Small intestine (tissue), 7 donors: ENCODE data around the gene LTO1. TPM values are rescaled to one million over a fixed set of nuclear protein-coding genes. Genes with fewer than 3 reads are reported as not detected.
"Not testable (repeated sequence)": the region's sequence is repeated elsewhere in the genome, so short reads cannot be mapped to it uniquely, and the experiment has no call there.

Experiments
- DNase-seq, 2 donors: peaks; one replicate each; pipeline versions ENCODE4 v3.0.0 to v3.0.0-alpha.2; 2013
- FAIRE-seq: peaks from 2 replicates; lab custom pipeline; 2012; peaks lifted over from hg19 to GRCh38; lab: Jason Lieb, UNC
- H3K27ac ChIP-seq, 3 donors: one replicate each; pipeline ENCODE4 v1.5.1; 2013; ENCODE audit warnings: low read length in 2 of 3, mild to moderate bottlenecking in 2 of 3, control low read depth in 1 of 3, inconsistent platforms in 1 of 3, low read depth in 1 of 3, moderate library complexity in 1 of 3
- H3K27me3 ChIP-seq, 3 donors: one replicate each; pipeline ENCODE4 v1.6.1; 2013; ENCODE audit warnings: low read length in 3 of 3, inconsistent platforms in 1 of 3; ENCODE audit not compliant: control insufficient read depth in 3 of 3, insufficient read depth in 3 of 3
- H3K36me3 ChIP-seq, 3 donors: one replicate each; pipeline ENCODE4 v1.6.1; 2013; ENCODE audit warnings: low read length in 3 of 3, inconsistent platforms in 1 of 3, low read depth in 1 of 3, mild to moderate bottlenecking in 1 of 3, moderate library complexity in 1 of 3; ENCODE audit not compliant: control insufficient read depth in 3 of 3, insufficient read depth in 2 of 3
- H3K4me1 ChIP-seq, 3 donors: one replicate each; pipeline ENCODE4 v1.6.1; 2013; ENCODE audit warnings: low read length in 2 of 3, inconsistent platforms in 1 of 3, low read depth in 1 of 3, mild to moderate bottlenecking in 1 of 3, moderate library complexity in 1 of 3; ENCODE audit not compliant: control insufficient read depth in 3 of 3, insufficient read depth in 2 of 3
- H3K4me3 ChIP-seq, 3 donors: one replicate each; pipeline ENCODE4 v1.5.1; 2013; ENCODE audit warnings: low read length in 3 of 3, control low read depth in 1 of 3, inconsistent platforms in 1 of 3, low read depth in 1 of 3, mild to moderate bottlenecking in 1 of 3, moderate library complexity in 1 of 3
- H3K9me3 ChIP-seq, 2 donors: one replicate each; pipeline ENCODE4 v1.6.1; 2013; ENCODE audit warnings: low read depth in 1 of 2, low read length in 1 of 2; ENCODE audit not compliant: control insufficient read depth in 2 of 2, insufficient read depth in 1 of 2
- WGBS, 3 donors: extraction: QIAGEN DNeasy Blood & Tissue Kit; methylation state at CpG; one replicate each; pipeline ENCODE4 v1.1.7; 2013; 5-methylcytosine and 5-hydroxymethylcytosine counted together
- polyA plus RNA-seq, 4 donors: library from polyadenylated mRNA; stranded (reverse) in 3 of 4; unstranded in 1 of 4; fragments of 200-250 nt in 3 of 4; fragments of 120-200 nt in 1 of 4; gene quantifications; one replicate each; pipeline versions ENCODE4 v1.2.1 to v1.2.3, GENCODE V29; 2013
- donor health status: healthy with polysubstance abuse.
- donor health status: control.
- donor health status: control.
- donor health status: Bipolar disorder and iron deficiency.
- donor health status: healthy.

LTO1 gene
- polyA plus RNA-seq, 4 donors: 14.6 to 21.1 (median 17.7) TPM

- H3K27me3 ChIP-seq: peaks cover 0 to 3% (median 0%) of the 10 kb centered on the region in 3 donors
- H3K9me3 ChIP-seq: peaks cover 2 to 19% of the 10 kb centered on the region in 2 donors
- WGBS, 3 donors: 85 to 90% (median 89%) methylated on average over 2 of the region's 2 CpGs
- DNase-seq (no peak), FAIRE-seq (no peak)
- no peak overlapping the region for H3K4me3 ChIP-seq
- H3K4me1 ChIP-seq: peaks cover 0 to 5% (median 0%) of the 10 kb centered on the region in 3 donors
- H3K36me3 ChIP-seq: no peaks in the 10 kb centered on the region
- no peak overlapping the region for H3K27ac ChIP-seq
Observed at GRCh38 chr11:69630017-69630416, 45.1 kb downstream of the LTO1 start.

DNA sequence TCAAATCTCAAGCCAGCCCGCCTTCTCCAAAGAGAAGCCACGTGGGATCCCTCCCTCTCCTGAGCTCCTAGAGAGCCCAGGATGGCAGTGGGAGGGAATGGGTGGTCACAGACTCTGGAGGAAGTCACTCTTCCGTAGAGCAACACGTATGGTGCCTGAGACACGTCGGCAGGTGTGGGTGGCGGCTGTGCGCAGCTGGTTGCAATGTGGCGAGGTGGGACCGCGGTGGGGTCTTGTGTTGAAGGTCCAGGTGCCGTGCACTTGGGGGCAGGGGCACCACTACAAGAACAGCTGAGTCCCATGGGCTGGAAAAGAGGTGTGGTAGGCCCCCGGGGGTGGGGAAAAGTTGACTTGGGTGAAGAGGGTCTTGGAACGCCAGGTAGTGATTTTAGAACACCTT, 47.6 kb downstream of the LTO1 start:
- 85 to 86% (median 85%) methylated on average over 14 of the region's 14 CpGs for whole genome bisulfite sequencing, 3 donors
- Histone ChIP-seq H3K4me3 (no peak overlapping the region), H3K27me3 (peaks cover 0 to 4% (median 0%) of the 10 kb centered on the region in 3 donors), H3K4me1 (peaks cover 0 to 5% (median 0%) of the 10 kb centered on the region in 3 donors), H3K27ac (no peak overlapping the region), H3K9me3 (peaks cover 2 to 19% of the 10 kb centered on the region in 2 donors), H3K36me3 (no peaks in the 10 kb centered on the region)
- DNase-seq: no peak
- FAIRE-seq: no peak

GRCh38 chr11:69625476-69625875, 49.7 kb downstream of the LTO1 start:
- DNase-seq: no peak
- FAIRE-seq: no peak
- WGBS, 3 donors: 84 to 87% (median 86%) methylated on average over 10 of the region's 10 CpGs
- no peak overlapping the region for H3K27ac ChIP-seq
- peaks cover 0 to 4% (median 0%) of the 10 kb centered on the region in 3 donors for H3K27me3 ChIP-seq
- no peaks in the 10 kb centered on the region for H3K36me3 ChIP-seq
- no peak overlapping the region for H3K4me3 ChIP-seq
- peaks cover 0 to 5% (median 0%) of the 10 kb centered on the region in 3 donors for H3K4me1 ChIP-seq
- H3K9me3 ChIP-seq: peaks cover 2 to 19% of the 10 kb centered on the region in 2 donors

DNA sequence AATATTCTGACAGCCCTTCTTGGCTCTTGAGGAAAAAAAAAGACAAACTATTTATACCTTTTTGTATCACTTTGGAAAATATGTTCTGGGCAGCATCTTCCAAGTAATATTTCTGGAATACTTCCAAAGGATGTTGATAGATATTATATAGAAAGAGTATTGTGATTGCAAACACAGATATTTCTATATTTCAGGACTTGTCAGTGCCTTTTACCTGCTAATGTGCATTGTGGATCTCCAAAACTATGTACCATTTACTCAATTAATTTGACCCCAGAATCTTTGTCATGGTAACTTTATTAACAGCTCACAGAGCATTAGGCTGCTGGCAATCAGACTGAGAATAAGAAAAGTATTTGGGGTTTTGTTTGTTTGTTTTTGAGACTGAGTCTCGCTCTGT, 50.9 kb downstream of the LTO1 start:
- Histone ChIP-seq H3K9me3 (peaks cover 0 to 9% of the 10 kb centered on the region in 2 donors), H3K36me3 (no peaks in the 10 kb centered on the region), H3K4me1 (no peaks in the 10 kb centered on the region), H3K27ac (no peak overlapping the region), H3K27me3 (peaks cover 0 to 4% (median 0%) of the 10 kb centered on the region in 3 donors), H3K4me3 (no peak overlapping the region)
- no peak for FAIRE-seq
- 73 to 96% (median 87%) methylated on average over 1 of the region's 1 CpG for WGBS, 3 donors
- DNase-seq: no peak

DNA sequence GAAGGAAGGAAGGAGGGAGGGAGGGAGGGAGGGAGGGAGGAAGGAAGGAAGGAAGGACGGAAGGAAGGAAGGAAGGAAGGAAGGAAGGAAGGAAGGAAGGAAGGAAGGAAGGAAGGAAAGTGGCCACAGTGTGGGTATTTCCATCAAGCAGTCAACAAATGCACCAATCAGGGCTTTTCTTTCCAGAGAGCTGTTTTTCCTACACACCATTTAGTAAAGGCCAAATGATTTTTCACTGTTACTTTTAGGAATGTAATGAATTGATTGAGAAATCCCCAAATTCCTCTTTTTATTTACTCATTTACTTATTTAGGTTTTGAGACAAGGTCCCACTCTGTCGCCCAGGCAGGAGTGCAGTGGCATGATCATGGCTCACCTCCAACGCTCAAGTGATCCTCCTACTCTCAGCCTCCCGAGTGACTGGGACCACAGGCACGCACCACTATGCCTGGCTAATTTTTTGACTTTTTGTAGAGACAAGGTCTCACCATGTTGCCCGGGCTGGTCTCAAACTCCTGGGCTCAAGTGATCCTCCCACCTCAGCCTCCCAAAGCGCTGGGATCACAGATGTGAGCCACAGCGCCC, 53.0 kb downstream of the LTO1 start:
- 75 to 86% (median 82%) methylated on average over 7 to 8 of the region's 8 CpGs for WGBS, 3 donors
- not testable (repeated sequence) for H3K9me3 ChIP-seq, DNase-seq, H3K4me1 ChIP-seq, H3K27me3 ChIP-seq, FAIRE-seq, H3K36me3 ChIP-seq, H3K4me3 ChIP-seq, H3K27ac ChIP-seq

DNA sequence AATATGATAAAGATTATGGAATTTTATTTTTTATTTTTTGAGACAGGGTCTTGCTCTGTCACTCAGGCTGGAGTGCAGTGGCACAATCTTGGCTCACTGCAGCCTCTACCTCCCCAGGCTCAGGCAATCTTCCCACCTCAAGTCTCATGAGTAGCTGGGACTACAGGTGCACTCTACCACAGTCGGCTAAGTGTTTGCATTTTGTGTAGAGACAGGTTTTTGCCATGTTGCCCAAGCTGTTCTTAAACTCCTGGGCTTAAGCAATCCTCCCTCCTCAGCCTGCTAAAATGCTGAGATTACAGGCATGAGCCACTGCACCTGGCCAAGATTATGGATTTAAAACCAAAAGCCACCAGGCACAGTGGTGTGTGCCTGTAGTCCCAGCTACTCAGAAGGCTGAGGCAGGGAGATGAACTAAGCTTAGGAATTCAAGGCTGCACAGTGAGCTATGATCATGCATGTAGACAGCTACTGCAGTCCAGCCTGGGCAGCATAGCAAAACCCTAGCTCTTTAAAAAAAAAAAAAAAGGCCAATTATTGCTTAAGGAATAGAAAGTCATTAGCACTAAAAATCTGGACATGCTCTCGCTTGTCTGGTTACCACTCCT, 54.4 kb downstream of the LTO1 start:
- peaks cover 0 to 4% of the 10 kb centered on the region in 2 donors for H3K9me3 ChIP-seq
- no peaks in the 10 kb centered on the region for H3K36me3 ChIP-seq
- DNase-seq: no peak
- no peak for FAIRE-seq
- peaks cover 0 to 3% (median 0%) of the 10 kb centered on the region in 3 donors for H3K4me1 ChIP-seq
- WGBS, 3 donors: 71 to 74% (median 73%) methylated on average over 2 of the region's 2 CpGs
- H3K4me3 ChIP-seq: no peak overlapping the region
- H3K27me3 ChIP-seq: peaks cover 0 to 4% (median 0%) of the 10 kb centered on the region in 3 donors
- no peak overlapping the region for H3K27ac ChIP-seq

DNA sequence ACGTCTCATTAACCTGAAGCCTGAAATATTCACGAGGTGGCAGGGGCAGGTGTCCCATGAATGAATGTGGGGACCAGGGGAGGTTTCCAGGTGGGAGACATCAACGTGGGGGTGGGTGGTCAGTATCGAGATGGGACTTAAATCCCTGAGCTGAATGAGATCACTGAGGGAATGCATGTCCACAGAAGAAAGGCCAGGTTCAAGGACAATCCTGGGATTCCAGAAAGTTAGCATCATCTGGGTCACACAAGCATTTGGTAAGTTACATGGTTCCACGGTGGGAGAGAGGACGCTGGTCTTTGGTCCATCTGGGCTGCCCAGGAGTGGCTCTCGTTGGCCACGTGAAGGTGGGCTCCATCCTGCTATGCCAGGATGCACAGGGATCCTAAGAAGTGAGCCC, 56.9 kb downstream of the LTO1 start:
- no peak for FAIRE-seq
- H3K36me3 ChIP-seq: no peaks in the 10 kb centered on the region
- 76 to 86% (median 81%) methylated on average over 8 of the region's 8 CpGs for WGBS, 3 donors
- no peaks in the 10 kb centered on the region for H3K27me3 ChIP-seq
- H3K9me3 ChIP-seq: peaks cover 0 to 4% of the 10 kb centered on the region in 2 donors
- H3K4me1 ChIP-seq: peaks cover 0 to 11% (median 0%) of the 10 kb centered on the region in 3 donors
- H3K27ac ChIP-seq: no peak overlapping the region
- no peak for DNase-seq
- no peak overlapping the region for H3K4me3 ChIP-seq

- no peaks in the 10 kb centered on the region for H3K27me3 ChIP-seq
- no peak for FAIRE-seq
- no peaks in the 10 kb centered on the region for H3K36me3 ChIP-seq
- H3K4me3 ChIP-seq: no peak overlapping the region
- H3K9me3 ChIP-seq: peaks cover 0 to 4% of the 10 kb centered on the region in 2 donors
- 79 to 89% (median 88%) methylated on average over 10 of the region's 10 CpGs for WGBS, 3 donors
- no peak for DNase-seq
- peaks cover 0 to 11% (median 0%) of the 10 kb centered on the region in 3 donors for H3K4me1 ChIP-seq
- no peak overlapping the region for H3K27ac ChIP-seq
Observed at GRCh38 chr11:69617682-69618081, 57.5 kb downstream of the LTO1 start.
